ENCODE measurements around the gene ABCC10. TPM values are rescaled to one million over a fixed set of nuclear protein-coding genes. Genes with fewer than 3 reads are reported as not detected.
"Not testable (repeated sequence)": the region's sequence is repeated elsewhere in the genome, so short reads cannot be mapped to it uniquely, and the experiment has no call there.

Gene ABCC10
- polyA plus RNA-seq, 1 experiment = 27.8 TPM

- POLR2A ChIA-PET = no interaction called here
These were observed 44.2 kb upstream of the ABCC10 start for GRCh38 chr6:43383021-43383667.

GRCh38 chr6:43386492-43386891 is 40.8 kb upstream of the ABCC10 start:
- Histone ChIP-seq H3K27me3 (ENCODE audit: control insufficient read depth, insufficient read depth, low read length) (no peaks in the 10 kb centered on the region), H3K4me3 (ENCODE audit: low read depth, low read length) (no peak overlapping the region), H3K36me3 (ENCODE audit: control insufficient read depth, insufficient read depth, low read length) (no peaks in the 10 kb centered on the region)
- ChIA-PET CTCF (no interaction called here), POLR2A (no interaction called here)
- DNase-seq (ENCODE audit: low read depth) = no peak
- TF ChIP-seq CTCF (IDR thresholded peaks at IDR 0.05; ENCODE audit: insufficient read depth, low read depth, low read length) = no peak

More at GRCh38 chr6:43383021-43383667, 44.2 kb upstream of the ABCC10 start:
- no peak for DNase-seq (ENCODE audit: low read depth)
- CTCF ChIA-PET = interaction anchor here (1.6 kb wide), 1 partner anchor 12 kb away, joined by 4 read pairs; no protein-coding TSS in a partner anchor
- TF ChIP-seq CTCF (IDR thresholded peaks at IDR 0.05; ENCODE audit: insufficient read depth, low read depth, low read length) = no peak
- H3K27me3 ChIP-seq (ENCODE audit: control insufficient read depth, insufficient read depth, low read length) = peaks cover 2% of the 10 kb centered on the region; the same call in 1 of the 2 replicates
- H3K4me3 ChIP-seq (ENCODE audit: low read depth, low read length) = no peak overlapping the region
- H3K36me3 ChIP-seq (ENCODE audit: control insufficient read depth, insufficient read depth, low read length) = no peaks in the 10 kb centered on the region

GRCh38 chr6:43389730-43390295 is 37.5 kb upstream of the ABCC10 start:
- DNase-seq (ENCODE audit: low read depth) = no peak
- H3K4me3 ChIP-seq (ENCODE audit: low read depth, low read length) = no peak overlapping the region
- ChIA-PET POLR2A (interaction anchor here (0.7 kb wide), 1 partner anchor 15 kb away, joined by 5 read pairs; no protein-coding TSS in a partner anchor), CTCF (interaction anchor here (0.6 to 1.2 kb wide), 3 partner anchors 9 to 37 kb away, joined by 3 read pairs; partner anchors contain the start of gene ABCC10)
- no peak for TF ChIP-seq CTCF (IDR thresholded peaks at IDR 0.05; ENCODE audit: insufficient read depth, low read depth, low read length)
- peaks cover 1% of the 10 kb centered on the region; the same call in 1 of the 2 replicates for H3K27me3 ChIP-seq (ENCODE audit: control insufficient read depth, insufficient read depth, low read length)
- no peaks in the 10 kb centered on the region for H3K36me3 ChIP-seq (ENCODE audit: control insufficient read depth, insufficient read depth, low read length)

- CTCF ChIA-PET = interaction anchor here (0.6 to 0.9 kb wide), 2 partner anchors 8 to 18 kb away, joined by 3 to 4 read pairs; no protein-coding TSS in a partner anchor
- not testable (repeated sequence) for H3K27me3 ChIP-seq (ENCODE audit: control insufficient read depth, insufficient read depth, low read length); H3K4me3 ChIP-seq (ENCODE audit: low read depth, low read length); DNase-seq (ENCODE audit: low read depth); H3K36me3 ChIP-seq (ENCODE audit: control insufficient read depth, insufficient read depth, low read length)
- POLR2A ChIA-PET = interaction anchor here (0.7 kb wide), 1 partner anchor 16 kb away, joined by 5 read pairs; no protein-coding TSS in a partner anchor
These were observed 36.4 kb upstream of the ABCC10 start for GRCh38 chr6:43390753-43391439.

GRCh38 chr6:43391440-43392031 is 35.8 kb upstream of the ABCC10 start:
- TF ChIP-seq CTCF (IDR thresholded peaks at IDR 0.05; ENCODE audit: insufficient read depth, low read depth, low read length) = no peak
- POLR2A ChIA-PET = no interaction called here
- CTCF ChIA-PET = interaction anchor here (0.9 kb wide), 1 partner anchor 18 kb away, joined by 4 read pairs; no protein-coding TSS in a partner anchor
- Histone ChIP-seq H3K4me3 (ENCODE audit: low read depth, low read length) (no peak overlapping the region), H3K36me3 (ENCODE audit: control insufficient read depth, insufficient read depth, low read length) (no peaks in the 10 kb centered on the region), H3K27me3 (ENCODE audit: control insufficient read depth, insufficient read depth, low read length) (peaks cover 1% of the 10 kb centered on the region; the same call in 1 of the 2 replicates)
- no peak for DNase-seq (ENCODE audit: low read depth)

GRCh38 chr6:43393133-43393532 is 34.2 kb upstream of the ABCC10 start:
- POLR2A ChIA-PET; H3K4me3 ChIP-seq (ENCODE audit: low read depth, low read length); H3K36me3 ChIP-seq (ENCODE audit: control insufficient read depth, insufficient read depth, low read length); H3K27me3 ChIP-seq (ENCODE audit: control insufficient read depth, insufficient read depth, low read length); DNase-seq (ENCODE audit: low read depth): not testable (repeated sequence)
- CTCF ChIA-PET = interaction anchor here (0.9 to 1.2 kb wide), 2 partner anchors 15 to 20 kb away, joined by 3 read pairs; no protein-coding TSS in a partner anchor

Measured in BJ (cell line).